ENCODE results near the gene GALT. TPM values are rescaled to one million over a fixed set of nuclear protein-coding genes. Genes with fewer than 3 reads are reported as not detected.

GALT gene
- total and polyA plus RNA-seq, 2 donors (not counting 1 experiment from before 2014, with no cell fraction given), result 111 to 167 TPM

- H3K36me3 ChIP-seq (replicated peaks in 1 of 2; ENCODE audit: control extremely low read depth in 1 of 2, control insufficient read depth in 1 of 2, extremely low read depth in 1 of 2, insufficient read depth in 2 of 2, low read length in 1 of 2), result no peaks in the 10 kb centered on the region
- Mint-ChIP-seq H3K4me3 (no peak overlapping the region), H3K9me3 (ENCODE audit: insufficient read depth) (no peaks in the 10 kb centered on the region), H3K27me3 (no peaks in the 10 kb centered on the region), H3K4me1 (peaks cover 24% of the 10 kb centered on the region), H3K27ac (no peak overlapping the region)
- no peak overlapping the region for H3K4me2 ChIP-seq (replicated peaks; ENCODE audit: low read depth, low read length, poor library complexity, severe bottlenecking)
- H3K9me3 ChIP-seq (ENCODE audit: control extremely low read depth in 1 of 3, control insufficient read depth in 2 of 3, insufficient read depth in 1 of 3, low read length in 2 of 3), result no peaks in the 10 kb centered on the region
- peaks cover 11% of the 10 kb centered on the region for H3K79me2 ChIP-seq (ENCODE audit: control insufficient read depth, insufficient read depth, low read length)
- H3K27ac ChIP-seq (ENCODE audit: low read length in 2 of 2), result no peak overlapping the region
- no peak for ATAC-seq (ENCODE audit: low read depth)
- peaks cover 8% of the 10 kb centered on the region for H4K20me1 ChIP-seq (ENCODE audit: control insufficient read depth, insufficient read depth, low read length, poor library complexity, severe bottlenecking)
- ChIA-PET POLR2A (no interaction called here), CTCF (interaction anchor here (0.8 to 1.4 kb wide), 2 partner anchors 9 to 20 kb away, joined by 3 to 5 read pairs; partner anchors contain the start of gene CCL27)
- DNase-seq, result no peak
- H2AFZ ChIP-seq (ENCODE audit: insufficient read depth, low read depth, low read length, poor library complexity, severe bottlenecking), result no peak overlapping the region
- no peak for TF ChIP-seq CTCF (IDR thresholded peaks at IDR 0.05)
- TF ChIP-seq EZH2 (IDR thresholded peaks at IDR 0.05; ENCODE audit: borderline replicate concordance, insufficient read depth, low read depth, low read length, poor library complexity, severe bottlenecking), result no peak
- intact Hi-C loops (cut with micrococcal nuclease), result no loop called here
- no peak overlapping the region for H3K9ac ChIP-seq (ENCODE audit: low read length)
- H3K4me1 ChIP-seq (ENCODE audit: control insufficient read depth in 2 of 2, insufficient read depth in 2 of 2, low read length in 2 of 2), result peaks cover 18 to 24% of the 10 kb centered on the region in 2 donors
- WGBS (ENCODE audit: insufficient coverage), result 100% methylated on average over 1 of the region's 1 CpG
- H3K4me3 ChIP-seq (ENCODE audit: control extremely low read depth in 1 of 5, extremely low read depth in 1 of 5, insufficient read depth in 1 of 5, low read depth in 2 of 5, low read length in 4 of 5), result no peak overlapping the region
- no peaks in the 10 kb centered on the region for H3K27me3 ChIP-seq (replicated peaks in 1 of 4; ENCODE audit: control extremely low read depth in 1 of 4, control insufficient read depth in 3 of 4, insufficient read depth in 4 of 4, low read length in 3 of 4)
Measured at GRCh38 chr9:34642679-34643078, 3.8 kb upstream of the GALT start.

- H2AFZ ChIP-seq (ENCODE audit: insufficient read depth, low read depth, low read length, poor library complexity, severe bottlenecking), result no peak overlapping the region
- no peaks in the 10 kb centered on the region for H3K9me3 ChIP-seq (ENCODE audit: control extremely low read depth in 1 of 3, control insufficient read depth in 2 of 3, insufficient read depth in 1 of 3, low read length in 2 of 3)
- H3K27me3 ChIP-seq (replicated peaks in 1 of 4; ENCODE audit: control extremely low read depth in 1 of 4, control insufficient read depth in 3 of 4, insufficient read depth in 4 of 4, low read length in 3 of 4), result no peaks in the 10 kb centered on the region
- intact Hi-C loops (cut with micrococcal nuclease), result no loop called here
- Mint-ChIP-seq H3K27ac (no peak overlapping the region), H3K9me3 (ENCODE audit: insufficient read depth) (no peaks in the 10 kb centered on the region), H3K4me3 (no peak overlapping the region), H3K4me1 (peaks cover 28% of the 10 kb centered on the region), H3K27me3 (no peaks in the 10 kb centered on the region)
- DNase-seq (no peak), ATAC-seq (ENCODE audit: low read depth) (no peak)
- no peak overlapping the region for H3K9ac ChIP-seq (ENCODE audit: low read length)
- TF ChIP-seq EZH2 (IDR thresholded peaks at IDR 0.05; ENCODE audit: borderline replicate concordance, insufficient read depth, low read depth, low read length, poor library complexity, severe bottlenecking), result no peak
- TF ChIP-seq CTCF (IDR thresholded peaks at IDR 0.05), result no peak
- peaks cover 14% of the 10 kb centered on the region for H4K20me1 ChIP-seq (ENCODE audit: control insufficient read depth, insufficient read depth, low read length, poor library complexity, severe bottlenecking)
- no peak overlapping the region for H3K4me3 ChIP-seq (ENCODE audit: control extremely low read depth in 1 of 5, extremely low read depth in 1 of 5, insufficient read depth in 1 of 5, low read depth in 2 of 5, low read length in 4 of 5)
- no peak overlapping the region for H3K4me2 ChIP-seq (replicated peaks; ENCODE audit: low read depth, low read length, poor library complexity, severe bottlenecking)
- ChIA-PET POLR2A (interaction anchor here (0.8 to 1.7 kb wide), 3 partner anchors 11 to 20 kb away, joined by 3 to 4 read pairs (median 3); no protein-coding TSS in a partner anchor), CTCF (interaction anchor here (1.9 kb wide), 1 partner anchor 11 kb away, joined by 11 read pairs; no protein-coding TSS in a partner anchor)
- peaks cover 16 to 17% of the 10 kb centered on the region in 2 donors for H3K4me1 ChIP-seq (ENCODE audit: control insufficient read depth in 2 of 2, insufficient read depth in 2 of 2, low read length in 2 of 2)
- H3K79me2 ChIP-seq (ENCODE audit: control insufficient read depth, insufficient read depth, low read length), result peaks cover 19% of the 10 kb centered on the region
- peaks cover 0 to 13% of the 10 kb centered on the region in 2 experiments for H3K36me3 ChIP-seq (replicated peaks in 1 of 2; ENCODE audit: control extremely low read depth in 1 of 2, control insufficient read depth in 1 of 2, extremely low read depth in 1 of 2, insufficient read depth in 2 of 2, low read length in 1 of 2)
- no peak overlapping the region for H3K27ac ChIP-seq (ENCODE audit: low read length in 2 of 2)
Measured at GRCh38 chr9:34644766-34645314, 1.6 kb upstream of the GALT start.
